Body of pancreas (tissue), 4 donors: ENCODE measurements around the gene ZNF74.
"Not testable (repeated sequence)": the region's sequence is repeated elsewhere in the genome, so short reads cannot be mapped to it uniquely, and the experiment has no call there.

Source experiments
- CTCF ChIP-seq, 7 experiments: fragments of 450-650 bp in 4 of 7; fragments of 200-600 bp in 3 of 7; sonication (generic) in 3 of 7; IDR thresholded peaks; one replicate each; pipeline ENCODE4 v1.5.1; 2016 to 2019; ENCODE audit warnings: antibody characterized with exemption in 7 of 7
- POLR2A ChIP-seq, 3 donors: fragments of 450-650 bp; IDR thresholded peaks; one replicate each; pipeline ENCODE4 v1.6.1; 2016; ENCODE audit warnings: antibody characterized with exemption in 3 of 3, mild to moderate bottlenecking in 2 of 3

- TF ChIP-seq CTCF, POLR2A (IDR thresholded peaks at IDR 0.05): not testable (repeated sequence)
Measured at GRCh38 chr22:20357967-20358366, 36.0 kb upstream of the ZNF74 start.
